AG08395 (cell line): ENCODE measurements around the gene CDK18.
A peak's percentile ranks its signal among the peaks of the same experiment; 100 is the strongest.

ENCODE experiments used
- DNase-seq: peaks from one replicate; pipeline ENCODE4 v3.0.0; 2012; ENCODE audit warnings: mixed read lengths, low spot score

CDK18 gene

GRCh38 chr1:205523891-205524793, 19.7 kb downstream of the CDK18 start:
- peak; percentile 85 for DNase-seq

GRCh38 chr1:205524794-205525101, 20.3 kb downstream of the CDK18 start:
- DNase-seq, result no peak

- DNase-seq, result no peak
These were observed 21.2 kb downstream of the CDK18 start for GRCh38 chr1:205525495-205526285.

DNA sequence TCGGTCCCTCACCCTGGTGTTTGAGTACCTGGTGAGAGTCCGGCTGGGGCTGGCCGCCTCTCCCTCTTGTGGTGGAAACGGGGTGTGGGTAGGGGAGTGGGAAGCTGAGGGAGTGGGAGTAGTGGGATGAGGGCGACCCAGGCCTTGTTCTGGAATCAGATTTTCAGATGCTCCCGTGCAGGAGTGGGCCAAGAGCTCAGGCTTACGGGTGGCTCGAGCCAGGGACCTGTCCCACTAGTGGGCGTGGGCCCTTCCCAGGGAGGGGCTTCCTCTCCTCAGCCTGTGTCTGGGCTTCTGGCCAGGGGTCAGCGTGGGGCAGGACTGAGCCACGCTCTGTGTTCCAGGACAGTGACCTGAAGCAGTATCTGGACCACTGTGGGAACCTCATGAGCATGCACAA, 22.0 kb downstream of the CDK18 start:
- no peak for DNase-seq

- DNase-seq, result no peak
These were observed 23.5 kb downstream of the CDK18 start for GRCh38 chr1:205527931-205528330.

DNA sequence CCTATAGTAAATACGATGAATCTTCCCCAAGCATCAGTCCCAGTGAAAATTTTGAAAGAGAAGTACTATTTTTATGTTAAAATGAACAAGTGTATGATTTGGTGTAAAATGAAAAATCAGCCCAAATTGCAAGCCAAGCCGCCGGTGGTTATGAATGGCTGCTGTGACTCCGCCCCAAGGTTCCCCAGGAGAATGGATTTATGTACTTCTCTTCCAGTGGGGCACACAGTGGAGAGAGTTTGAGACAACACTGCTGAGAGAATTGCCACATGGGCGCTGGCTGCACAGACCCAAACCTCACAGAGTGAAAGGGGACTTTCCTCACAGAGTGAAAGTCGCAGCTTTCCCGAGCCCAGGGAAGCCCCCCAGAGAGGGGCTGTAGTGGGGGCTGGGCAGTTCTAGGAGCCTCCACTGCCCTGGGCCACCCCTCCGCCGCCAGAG, 24.0 kb downstream of the CDK18 start:
- no peak for DNase-seq

GRCh38 chr1:205528887-205529825, 24.7 kb downstream of the CDK18 start:
- peak; percentile 85 for DNase-seq

GRCh38 chr1:205530116-205530515, 25.6 kb downstream of the CDK18 start:
- DNase-seq, result no peak

- DNase-seq, result no peak
These were observed 26.9 kb downstream of the CDK18 start for GRCh38 chr1:205531191-205532025.

GRCh38 chr1:205532026-205532898, 27.8 kb downstream of the CDK18 start:
- no peak for DNase-seq

- DNase-seq, result no peak
These were observed 28.7 kb downstream of the CDK18 start for GRCh38 chr1:205532996-205533735.

DNA sequence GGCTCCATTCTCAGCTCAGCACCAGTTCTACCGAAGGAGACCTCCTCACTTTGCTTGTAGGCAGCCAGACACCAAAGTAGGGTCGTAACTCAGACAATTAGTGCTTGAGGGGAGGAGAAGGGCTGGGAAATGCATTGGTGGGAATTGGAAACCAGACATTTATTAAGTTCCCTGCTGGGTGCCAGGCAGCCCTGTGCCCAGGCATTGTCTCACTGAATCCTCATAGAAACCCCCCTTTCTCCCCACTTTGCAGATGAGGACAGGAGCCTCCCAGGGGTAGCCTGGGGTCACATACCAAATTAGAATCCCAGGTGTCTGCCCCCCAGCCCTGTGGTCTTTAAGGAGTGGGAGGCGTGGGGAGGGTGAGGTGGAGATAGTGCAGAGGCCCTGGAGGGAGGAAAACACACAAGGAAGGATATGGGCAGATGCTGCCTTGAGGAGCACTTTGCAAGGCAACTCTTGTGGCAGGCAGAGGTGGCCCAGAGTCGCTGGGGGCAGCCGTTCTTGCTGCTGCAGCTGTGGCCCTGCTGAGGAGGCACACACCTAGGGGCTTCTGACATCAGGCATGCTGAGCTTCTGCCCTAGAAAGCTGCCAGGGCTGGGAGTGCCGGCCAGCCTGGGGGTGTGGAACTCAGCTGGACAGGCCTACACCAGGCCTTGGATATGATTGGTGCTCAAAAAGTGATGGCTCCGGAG, 29.4 kb downstream of the CDK18 start:
- DNase-seq, result no peak

- no peak for DNase-seq
These were observed 30.0 kb downstream of the CDK18 start for GRCh38 chr1:205534444-205534985.

- no peak for DNase-seq
These were observed 30.6 kb downstream of the CDK18 start for GRCh38 chr1:205535096-205535495.

DNA sequence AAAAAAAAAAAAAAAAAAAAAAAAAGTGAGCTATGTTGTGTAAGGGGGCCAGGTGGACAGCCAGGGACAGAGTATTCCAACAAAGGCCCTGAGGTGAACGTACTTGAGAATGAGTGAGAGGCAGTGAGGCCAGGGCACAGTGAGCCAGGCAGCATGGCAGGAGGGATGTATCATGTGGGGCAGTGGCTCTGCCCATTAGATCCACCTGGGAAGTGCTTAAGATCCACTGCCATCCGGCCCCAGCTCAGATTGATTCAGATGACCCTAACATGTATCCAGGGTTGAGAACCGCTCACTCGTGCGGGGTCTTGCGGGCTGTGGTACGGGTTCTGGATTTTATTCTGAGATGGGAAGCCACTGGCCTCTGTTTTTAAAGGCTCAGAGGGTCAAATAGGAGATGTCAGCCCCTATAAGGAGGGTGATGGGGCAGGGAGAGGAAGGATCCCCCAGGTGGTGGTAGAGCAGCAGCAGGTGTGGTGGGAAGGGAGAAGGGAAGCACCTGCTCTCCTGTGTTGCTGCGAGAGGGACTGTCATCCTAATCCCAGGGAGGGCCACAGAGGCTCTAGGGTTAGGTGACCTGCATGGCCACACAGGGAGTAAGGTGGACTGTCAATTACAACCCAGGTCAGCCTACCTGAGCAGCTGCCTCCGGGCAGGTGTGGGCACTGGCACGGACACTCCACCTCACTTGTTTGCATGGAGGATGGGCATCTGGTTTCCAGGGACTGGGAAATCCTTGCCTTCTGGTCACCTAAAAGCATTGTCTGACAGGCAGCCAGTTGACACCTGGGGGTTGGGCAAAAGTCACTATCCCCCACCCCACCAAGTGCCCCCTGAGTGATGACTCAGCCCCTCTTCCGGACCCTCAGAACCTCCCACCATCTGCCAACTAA, 31.6 kb downstream of the CDK18 start:
- DNase-seq, result no peak

- no peak for DNase-seq
These were observed 32.4 kb downstream of the CDK18 start for GRCh38 chr1:205536759-205537361.

GRCh38 chr1:205537386-205538018, 33.0 kb downstream of the CDK18 start:
- DNase-seq, result no peak
